Activated CD8-positive, alpha-beta memory T cell treated with anti-CD3 and anti-CD28 coated beads for 1 hour (primary cell): ENCODE data around the gene FADS2.

Source experiments
- DNase-seq, 2 donors: peaks; one replicate each; pipeline ENCODE4 v3.0.0-alpha.2; 2020; ENCODE audit warnings: low read depth in 1 of 2; ENCODE audit errors: extremely low read depth in 1 of 2

FADS2 gene

GRCh38 chr11:61817471-61818202 is 10.5 kb upstream of the FADS2 start:
- DNase-seq, result no peak

- no peak for DNase-seq
These were observed 7.9 kb upstream of the FADS2 start for GRCh38 chr11:61820174-61820573.

DNA sequence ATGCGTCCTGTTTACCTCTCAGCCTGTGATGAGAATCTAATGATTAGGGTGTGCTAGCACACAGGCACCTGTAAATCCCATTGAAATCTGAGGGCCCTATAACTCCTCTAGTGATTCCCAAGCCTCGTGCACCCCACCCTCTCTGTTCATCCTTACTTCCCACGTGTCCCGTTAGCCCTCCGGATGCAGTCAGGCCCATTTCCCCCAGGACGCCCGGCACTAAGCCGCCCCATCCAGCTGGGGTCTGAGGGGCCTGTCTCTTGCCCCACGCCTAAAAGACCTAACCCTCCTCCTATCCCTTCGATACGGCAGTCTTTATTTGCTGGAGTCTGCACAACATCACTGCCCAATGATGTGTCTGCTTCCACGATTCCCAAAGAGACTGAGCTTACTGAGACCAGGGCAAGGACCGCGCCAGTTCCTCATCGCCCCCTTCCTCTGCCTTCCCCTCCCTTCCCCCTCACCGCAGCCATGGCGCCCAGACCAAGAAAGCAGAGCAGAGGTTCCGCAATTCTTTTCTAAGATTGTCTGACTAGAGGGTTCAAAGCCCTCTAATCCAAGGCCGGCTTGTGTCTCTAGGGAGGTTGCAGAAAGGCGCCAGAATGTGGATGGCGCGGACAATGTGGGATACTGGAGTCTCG is 1.1 kb upstream of the FADS2 start:
- no peak for DNase-seq

DNA sequence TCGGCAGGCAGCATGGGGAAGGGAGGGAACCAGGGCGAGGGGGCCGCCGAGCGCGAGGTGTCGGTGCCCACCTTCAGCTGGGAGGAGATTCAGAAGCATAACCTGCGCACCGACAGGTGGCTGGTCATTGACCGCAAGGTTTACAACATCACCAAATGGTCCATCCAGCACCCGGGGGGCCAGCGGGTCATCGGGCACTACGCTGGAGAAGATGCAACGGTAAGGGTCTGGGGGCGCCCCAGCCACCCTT is 204 bp downstream of the FADS2 start:
- DNase-seq, result no peak

DNA sequence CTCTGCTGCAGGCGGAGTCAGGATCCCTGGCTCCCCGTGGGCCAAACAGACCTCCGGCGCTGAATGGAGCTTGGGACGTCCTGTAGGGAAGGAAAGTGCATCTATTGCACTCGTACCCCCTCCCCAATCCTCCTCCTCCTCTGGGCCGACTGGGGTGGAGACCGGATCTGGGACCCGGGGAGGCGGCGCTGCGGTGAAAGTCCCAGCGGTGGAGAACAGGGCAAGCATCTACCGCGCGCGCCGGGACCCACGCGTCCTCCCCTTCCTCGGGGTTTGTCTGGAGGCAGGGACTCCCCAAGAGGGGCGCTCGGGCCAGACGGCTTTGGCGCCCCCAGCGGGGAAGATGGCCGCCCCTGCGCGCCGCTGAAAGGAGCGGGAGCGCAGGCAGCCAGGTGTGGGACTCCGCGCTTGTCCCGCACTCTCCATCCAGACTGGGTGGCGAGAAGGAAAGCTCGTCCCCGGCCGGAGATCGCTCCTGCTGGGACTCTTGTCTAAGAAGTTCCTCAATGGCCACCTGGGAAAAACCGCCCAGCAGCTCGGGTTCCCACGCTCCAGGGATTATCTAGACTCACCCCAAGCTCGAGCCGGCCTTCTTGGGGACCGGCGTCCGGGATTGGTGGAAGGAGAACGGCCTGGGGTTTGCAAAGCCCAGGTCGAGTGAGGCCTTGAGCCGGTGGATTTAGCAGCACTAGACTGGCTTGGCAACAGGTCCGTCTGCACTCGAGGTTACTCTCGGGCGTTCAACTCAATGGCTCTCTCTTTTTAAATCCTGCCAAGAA is 718 bp downstream of the FADS2 start:
- DNase-seq, result no peak

- DNase-seq, result no peak
These were observed 1.7 kb downstream of the FADS2 start for GRCh38 chr11:61829806-61830205.

DNA sequence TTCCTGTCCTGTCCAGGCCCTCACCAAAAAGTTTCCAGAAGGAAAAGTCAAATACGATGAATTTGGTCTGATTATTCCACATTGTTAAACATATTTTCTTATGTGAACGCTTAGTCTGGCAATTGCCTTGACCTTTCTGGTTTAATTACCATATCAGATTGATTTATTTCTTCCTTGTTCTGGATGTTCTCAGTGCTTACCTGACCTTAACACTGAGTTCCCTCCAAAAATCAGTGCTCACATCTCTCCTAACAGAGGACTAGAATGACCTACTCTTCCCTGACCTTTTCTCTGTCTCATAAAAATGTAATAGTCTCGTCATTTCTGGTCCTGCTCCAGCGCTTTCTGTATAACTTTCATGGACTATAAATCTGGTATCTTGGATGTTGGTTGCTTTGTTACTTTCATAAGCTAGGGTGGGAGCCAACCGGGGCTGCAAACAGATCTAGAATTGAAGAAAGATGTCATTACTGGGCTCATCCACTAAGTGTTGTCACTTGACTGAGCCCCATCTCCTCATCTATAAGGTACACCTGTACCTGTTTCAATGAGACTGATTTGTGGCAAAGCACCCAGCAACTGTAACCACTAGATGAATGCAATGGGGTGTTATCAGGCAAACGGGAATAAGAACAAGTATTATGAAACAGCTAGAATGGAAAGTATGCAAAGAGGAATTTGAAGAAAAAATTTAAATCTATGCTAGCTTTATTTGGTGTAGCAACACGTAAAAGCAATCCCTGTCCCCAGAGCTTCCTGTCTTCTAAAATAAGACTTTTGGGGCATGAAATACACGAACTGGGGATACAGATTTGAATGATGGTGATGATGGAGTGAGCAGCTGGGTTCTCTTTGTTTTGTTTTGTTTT is 2.4 kb downstream of the FADS2 start:
- DNase-seq, result no peak

- DNase-seq, result no peak
These were observed 4.1 kb downstream of the FADS2 start for GRCh38 chr11:61832207-61832606.

GRCh38 chr11:61832754-61833153 is 4.7 kb downstream of the FADS2 start:
- DNase-seq, result no peak

DNA sequence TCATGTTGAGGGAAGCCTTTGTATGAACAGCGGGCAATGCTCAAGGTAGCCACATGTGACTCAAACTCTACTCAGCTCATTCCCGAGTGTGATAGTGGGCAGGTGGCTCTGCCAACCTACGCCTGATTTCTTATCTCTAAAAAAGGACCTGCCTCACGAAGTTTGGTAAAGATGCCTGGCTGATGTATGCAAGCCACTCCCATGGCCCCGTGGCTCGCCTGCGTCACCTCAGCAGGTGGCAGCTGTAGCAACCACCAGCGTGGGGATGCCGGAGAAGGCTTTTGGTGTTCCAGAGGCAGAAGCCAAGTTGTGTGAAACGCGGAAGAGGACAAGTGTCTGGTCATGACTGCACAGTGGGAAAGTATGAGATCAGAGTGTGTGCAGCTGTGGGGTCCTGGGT is 5.4 kb downstream of the FADS2 start:
- DNase-seq, result no peak

DNA sequence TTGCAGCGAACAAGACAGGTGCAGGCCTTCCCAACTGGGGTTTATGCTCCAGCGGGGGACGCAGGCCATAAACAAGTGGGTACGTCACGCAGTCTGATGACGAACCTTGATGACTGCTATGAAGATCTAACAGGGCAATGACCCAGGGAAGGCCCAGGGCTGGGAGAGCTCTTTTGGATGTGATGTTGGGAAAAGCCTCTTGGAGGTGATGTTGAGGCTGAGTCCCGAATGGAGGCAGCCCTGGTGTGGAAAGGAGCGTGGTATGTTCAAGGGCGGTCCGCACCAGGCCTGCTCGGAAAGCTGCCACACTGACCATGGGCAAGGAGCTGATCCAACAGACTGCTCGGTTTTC is 5.8 kb downstream of the FADS2 start:
- DNase-seq, result no peak

GRCh38 chr11:61834278-61835048 is 6.4 kb downstream of the FADS2 start:
- DNase-seq, result peak in 1 of 2 donors; percentile 15

GRCh38 chr11:61836193-61836592 is 8.1 kb downstream of the FADS2 start:
- no peak for DNase-seq

DNA sequence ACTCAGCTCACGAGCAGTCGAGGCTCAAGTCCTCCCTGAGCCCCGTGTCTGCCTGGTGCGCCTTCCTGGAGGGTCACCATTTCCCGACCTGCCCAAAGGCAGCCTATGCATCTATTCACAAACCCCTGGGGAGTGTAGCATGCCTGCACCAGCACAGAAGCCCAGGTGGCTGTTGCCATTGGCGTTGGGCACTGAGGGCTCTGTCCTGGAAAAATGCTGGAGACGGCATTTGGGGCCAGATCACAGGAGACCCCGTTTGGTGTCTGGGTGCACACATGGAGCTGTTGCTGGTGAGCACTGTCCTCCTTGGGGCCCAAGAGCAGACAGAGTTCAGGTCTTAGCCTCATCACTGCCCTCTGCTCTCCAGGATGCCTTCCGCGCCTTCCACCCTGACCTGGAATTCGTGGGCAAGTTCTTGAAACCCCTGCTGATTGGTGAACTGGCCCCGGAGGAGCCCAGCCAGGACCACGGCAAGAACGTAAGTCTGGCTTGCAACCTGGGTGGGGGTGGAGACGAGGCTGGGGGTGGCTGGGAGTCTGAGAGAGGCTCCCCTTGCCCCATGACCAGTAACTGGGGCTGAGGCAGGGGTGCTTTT is 9.4 kb downstream of the FADS2 start:
- no peak for DNase-seq

DNA sequence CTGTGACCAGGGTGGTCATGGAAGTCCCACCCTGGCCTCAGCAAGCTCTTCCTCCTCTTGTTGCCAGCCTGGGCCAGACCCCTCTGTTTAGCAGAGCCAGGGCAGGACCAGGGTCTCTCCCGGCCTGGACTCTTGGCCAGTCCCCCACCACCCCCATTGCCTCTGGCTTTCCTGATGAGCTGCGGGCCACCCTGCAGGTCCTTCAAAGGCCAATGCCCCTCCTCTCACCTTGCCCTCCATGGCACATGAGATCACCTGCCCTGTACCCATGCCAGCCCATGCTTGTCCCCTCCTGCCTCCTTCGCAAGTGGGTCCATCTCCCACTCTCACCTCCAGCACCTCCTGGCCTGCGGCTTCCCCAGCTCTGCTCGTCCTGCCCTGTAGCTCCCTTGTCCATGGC is 10.4 kb downstream of the FADS2 start:
- DNase-seq, result no peak

GRCh38 chr11:61838921-61839320 is 10.8 kb downstream of the FADS2 start:
- DNase-seq, result no peak

GRCh38 chr11:61839742-61840141 is 11.6 kb downstream of the FADS2 start:
- DNase-seq, result no peak

GRCh38 chr11:61840371-61840770 is 12.3 kb downstream of the FADS2 start:
- DNase-seq, result no peak

DNA sequence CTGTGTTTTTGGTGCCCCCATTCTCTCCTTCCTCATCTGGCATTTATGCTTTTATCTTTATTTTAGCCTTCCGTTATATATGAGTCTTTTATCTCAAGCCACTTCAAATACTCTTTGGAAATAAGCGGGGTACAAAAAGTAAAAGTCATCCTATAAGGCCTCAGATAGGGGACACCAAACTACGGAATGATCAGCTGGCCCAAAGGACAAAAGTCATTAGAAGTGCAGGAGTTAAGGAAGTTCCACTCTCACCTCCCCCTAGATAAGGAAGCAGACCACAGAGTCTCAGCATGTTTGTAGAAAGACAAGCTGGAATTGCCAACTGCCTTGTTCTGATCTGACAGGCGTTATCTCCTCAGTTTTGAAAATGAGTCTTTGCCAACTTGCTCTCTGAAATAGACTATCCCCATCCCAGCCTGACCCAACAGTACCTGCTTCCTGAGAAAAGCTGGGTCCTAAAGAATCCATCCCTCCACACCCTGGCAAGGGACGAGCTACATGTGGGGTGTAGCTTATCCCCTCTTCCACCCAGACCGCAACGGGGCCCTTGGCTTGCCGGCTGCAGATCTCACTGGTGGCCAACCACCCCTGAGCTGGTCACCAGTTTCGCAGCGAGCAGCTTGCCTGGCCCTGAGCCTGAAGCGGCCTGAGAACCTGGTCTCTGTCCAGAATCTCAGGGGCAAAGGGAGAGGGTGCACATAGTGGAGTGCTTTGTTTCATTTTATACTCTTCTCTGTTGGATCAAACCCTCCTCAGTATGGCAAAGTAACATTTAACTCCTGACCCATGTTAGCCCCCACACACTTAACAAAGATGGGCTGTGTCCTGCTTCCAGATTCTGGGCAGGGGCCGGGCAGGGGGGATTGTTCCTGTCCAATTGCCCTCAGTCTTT is 13.8 kb downstream of the FADS2 start:
- no peak for DNase-seq

DNA sequence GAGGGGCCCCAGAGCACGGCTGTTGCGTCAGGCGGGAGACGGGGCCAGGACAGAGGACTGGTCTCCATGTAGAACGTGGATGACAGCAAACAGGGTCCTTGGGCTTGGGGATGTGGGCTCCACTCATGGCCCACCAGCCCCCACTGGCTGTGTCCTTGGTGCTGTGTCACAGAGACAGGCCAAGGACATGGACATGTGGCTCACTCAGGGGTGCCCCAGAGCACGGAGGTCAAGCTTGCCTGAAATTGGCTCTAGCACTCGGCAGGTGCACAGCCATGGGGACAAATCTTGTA is 14.4 kb downstream of the FADS2 start:
- DNase-seq, result no peak
